Stimulated activated CD8-positive, alpha-beta memory T cell treated with anti-CD3 and anti-CD28 coated beads, Interleukin-15, amount 100 ng/mL, for 1 hour (primary cell): ENCODE results near the gene AKIRIN2.
"Not testable (repeated sequence)": the region's sequence is repeated elsewhere in the genome, so short reads cannot be mapped to it uniquely, and the experiment has no call there.

Experiments used
- DNase-seq: peaks from one replicate; pipeline ENCODE4 v3.0.0-alpha.2; 2020; ENCODE audit warnings: low read depth

Gene AKIRIN2

DNA sequence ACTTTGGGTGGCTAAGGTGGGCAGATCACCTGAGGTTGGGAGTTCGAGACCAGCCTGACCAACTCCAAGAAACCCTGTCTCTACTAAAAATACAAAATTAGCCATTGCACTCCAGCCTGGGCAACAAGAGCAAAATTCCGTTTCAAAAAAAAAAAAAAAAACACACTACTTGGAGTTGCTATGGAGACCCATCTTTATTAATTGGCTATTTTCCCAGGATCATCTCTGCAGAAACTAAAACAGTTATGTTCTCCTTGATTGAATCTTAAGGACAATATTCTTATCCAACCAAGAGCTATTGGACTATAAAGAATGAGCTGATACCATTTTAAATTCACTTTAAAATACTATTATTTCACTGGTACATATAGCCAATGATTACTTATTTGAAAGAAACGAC lies 14.7 kb downstream of the AKIRIN2 start:
- DNase-seq: no peak

GRCh38 chr6:87686636-87687205 lies 15.3 kb downstream of the AKIRIN2 start:
- not testable (repeated sequence) for DNase-seq

DNA sequence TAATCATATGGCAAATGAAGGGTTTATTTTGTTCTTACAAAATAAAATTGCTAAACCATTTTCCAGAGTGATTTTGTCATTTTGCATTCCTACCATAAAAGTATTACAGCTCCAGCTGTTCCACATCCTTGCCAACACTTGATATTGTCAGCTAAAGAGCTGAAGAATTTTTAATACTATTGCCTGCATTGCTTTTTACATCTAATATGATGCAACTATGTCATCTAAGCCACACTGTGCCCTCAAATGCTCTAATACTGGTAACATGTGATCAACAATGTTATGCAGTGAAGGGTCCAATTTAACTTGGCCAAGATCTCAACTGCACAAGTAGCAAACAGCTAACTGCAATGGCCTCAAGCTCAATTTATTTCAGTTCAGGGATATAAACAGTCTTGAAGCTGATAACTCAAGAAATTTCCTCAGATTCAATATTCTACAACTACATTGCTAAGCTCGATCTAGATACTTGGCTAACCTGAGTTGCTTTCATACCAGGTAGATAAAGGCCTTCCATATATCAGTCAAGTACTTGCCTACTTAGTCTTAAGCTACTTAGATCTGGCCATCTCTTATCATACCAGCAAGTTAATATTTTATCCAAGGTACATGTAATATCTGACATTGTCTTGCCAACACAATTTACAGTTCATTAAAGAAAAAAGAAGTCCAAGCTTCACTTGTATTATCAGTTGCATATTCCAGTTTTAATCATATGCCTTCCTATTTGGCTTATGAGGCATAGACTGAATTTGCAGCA lies 17.0 kb downstream of the AKIRIN2 start:
- DNase-seq: no peak

DNA sequence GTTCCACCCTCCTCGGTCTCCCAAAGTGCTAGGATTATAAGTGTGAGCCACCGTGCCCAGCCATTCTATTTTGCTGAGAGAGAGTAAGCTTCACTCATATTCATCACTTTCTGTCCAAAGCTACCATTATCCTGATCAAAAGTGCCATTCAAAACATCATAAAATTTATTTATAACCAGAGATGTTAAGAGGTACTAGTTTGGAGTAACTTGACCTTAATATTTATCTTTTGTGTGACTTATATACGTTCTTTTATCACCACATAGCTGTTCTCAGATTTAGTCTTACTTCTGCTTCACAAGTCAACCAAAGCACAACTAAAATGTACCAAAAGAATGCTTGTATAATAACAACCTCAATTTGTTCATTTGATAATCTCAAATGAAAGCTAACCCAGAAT lies 18.1 kb downstream of the AKIRIN2 start:
- DNase-seq: no peak

DNA sequence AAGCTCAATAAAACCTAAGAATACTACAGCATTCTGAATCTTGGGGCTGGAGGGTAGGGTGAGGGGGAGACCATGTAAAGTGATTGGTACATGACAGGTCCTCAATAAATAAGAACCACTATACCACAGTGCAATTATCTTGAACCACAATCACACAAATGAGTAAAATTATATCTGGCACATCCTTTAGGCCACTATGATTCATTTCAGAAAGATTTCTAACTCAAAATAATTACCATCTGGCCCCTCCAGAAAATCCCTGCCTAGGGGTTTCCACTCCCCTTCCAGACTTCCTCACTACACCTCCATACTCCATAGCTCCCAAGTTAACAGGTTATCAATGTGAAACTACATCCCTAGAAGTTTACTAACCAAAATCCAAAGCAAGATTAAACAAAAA lies 19.7 kb downstream of the AKIRIN2 start:
- DNase-seq: no peak

DNA sequence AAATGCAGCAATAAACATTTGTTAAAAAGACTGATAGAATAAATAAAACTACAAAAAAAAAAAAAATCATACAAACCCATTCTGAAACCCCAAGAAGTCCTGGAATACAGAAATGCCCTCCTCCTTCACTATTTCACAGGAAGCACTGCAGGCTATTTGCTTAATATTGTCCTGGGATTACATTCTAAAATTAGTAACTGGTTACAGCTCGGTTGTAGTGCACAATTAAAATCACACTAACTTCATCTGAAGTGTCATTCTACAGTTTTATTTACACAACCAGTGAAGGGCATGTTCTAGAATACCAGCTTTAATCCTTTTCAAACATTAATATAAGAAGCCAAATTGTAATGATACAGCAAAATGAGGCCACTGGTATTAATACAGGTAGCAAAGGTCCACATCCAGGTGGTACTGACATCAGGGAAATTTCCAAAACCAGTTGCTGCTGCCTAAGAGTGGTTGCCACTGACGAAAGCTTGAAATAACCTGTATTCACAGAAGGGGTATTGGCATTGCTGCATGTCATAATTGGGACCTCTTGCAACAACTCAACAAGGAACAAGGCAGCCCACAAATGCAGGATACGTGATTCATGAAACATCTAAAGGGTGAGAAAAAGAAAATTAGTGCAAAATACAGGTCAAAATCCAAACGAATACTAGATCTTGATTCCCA lies 26.9 kb downstream of the AKIRIN2 start:
- DNase-seq: no peak

DNA sequence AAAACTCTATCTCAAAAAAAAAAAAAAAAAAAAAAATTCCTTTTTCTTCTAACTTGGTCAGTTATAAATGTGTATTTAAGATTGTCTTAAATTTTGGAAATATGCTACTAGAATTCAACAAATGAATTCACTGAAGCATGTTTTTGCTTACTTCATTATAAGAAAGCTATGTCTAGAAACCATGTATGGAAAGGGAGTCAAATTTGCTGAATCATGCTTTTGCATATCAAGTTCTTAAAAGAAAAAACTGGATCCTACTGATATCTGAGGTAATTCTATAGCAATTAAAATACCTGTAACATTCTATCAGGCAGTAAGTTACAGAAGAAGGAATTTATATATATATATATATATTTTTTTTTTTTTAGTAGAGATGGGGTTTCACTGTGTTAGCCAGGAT lies 27.7 kb downstream of the AKIRIN2 start:
- no peak for DNase-seq

DNA sequence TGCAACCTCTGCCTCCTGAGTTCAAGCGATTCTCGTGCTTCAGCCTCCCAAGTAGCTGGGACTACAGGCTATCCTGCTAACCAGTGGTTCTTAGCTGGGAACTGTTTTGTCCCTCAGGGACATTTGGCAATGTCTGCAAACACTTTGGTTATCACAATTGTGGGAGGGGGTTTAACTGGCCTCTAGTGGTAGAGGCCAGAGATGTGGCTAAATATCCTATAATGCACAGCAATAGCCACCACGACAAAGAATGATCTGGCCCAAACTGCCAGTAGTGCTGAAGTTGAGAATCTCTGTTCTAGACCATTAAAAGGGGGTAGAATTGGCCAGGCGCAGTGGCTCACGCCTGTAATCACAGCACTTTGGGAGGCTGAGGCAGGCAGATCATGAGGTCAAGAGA lies 28.8 kb downstream of the AKIRIN2 start:
- DNase-seq: no peak

DNA sequence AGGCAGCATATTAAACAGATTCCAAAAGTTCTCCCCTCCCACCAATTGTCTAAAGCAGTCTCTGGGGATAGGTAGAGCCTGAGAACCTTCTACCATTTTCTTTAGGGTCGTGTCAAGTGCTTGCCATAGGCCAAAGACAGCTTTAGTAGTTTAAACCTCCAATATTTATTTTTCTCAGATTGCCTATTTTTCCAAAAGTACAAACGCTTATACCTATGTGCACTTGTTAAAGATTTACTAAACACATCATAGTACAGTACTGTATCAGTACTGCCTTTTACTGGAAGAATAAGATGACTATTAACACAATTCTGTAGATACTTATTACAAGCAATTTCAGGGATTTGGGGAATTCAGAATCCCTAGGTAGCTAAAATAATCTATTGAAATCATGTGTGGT lies 29.4 kb downstream of the AKIRIN2 start:
- DNase-seq: no peak

- no peak for DNase-seq
Observed at GRCh38 chr6:87671555-87672029, 30.4 kb downstream of the AKIRIN2 start.

DNA sequence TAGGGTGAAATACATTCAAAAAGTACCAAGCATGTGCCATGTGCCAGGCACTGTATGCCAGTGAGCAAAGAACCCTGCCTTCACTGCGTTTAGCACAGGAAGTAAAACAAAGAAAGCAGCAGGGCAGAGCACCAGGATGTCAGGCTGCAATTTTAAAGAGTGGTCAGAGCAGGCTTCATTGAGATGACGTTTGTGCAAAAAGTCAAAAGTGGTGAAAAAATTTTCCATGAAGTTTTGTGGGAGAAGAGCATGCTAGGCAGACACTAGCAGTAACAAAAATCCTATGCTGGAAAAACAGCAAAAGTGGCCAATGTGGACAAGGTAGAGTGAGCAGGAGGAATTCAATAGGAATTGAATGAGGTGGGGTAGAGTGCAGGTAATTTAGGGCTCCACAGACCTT lies 31.3 kb downstream of the AKIRIN2 start:
- DNase-seq: no peak

DNA sequence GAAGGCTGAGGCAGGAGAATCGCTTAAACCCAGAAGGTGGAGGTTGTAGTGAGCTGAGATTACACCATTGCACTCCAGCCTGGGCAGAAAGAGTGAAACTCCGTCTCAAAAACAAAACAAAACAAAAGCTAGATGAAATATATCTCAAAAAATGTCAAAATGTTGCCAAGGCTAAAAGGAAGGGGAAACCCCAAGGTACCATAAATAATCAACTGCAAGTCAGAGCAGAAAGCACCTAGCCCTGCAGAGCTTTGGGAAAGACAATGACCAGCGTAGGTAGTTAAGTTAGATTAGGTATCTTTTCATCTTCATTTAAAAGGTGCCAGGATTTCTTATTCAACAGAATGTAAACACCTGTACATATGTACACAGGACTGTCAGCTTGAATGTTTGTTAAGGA lies 33.0 kb downstream of the AKIRIN2 start:
- DNase-seq: no peak

- no peak for DNase-seq
Observed at GRCh38 chr6:87668013-87668412, 34.0 kb downstream of the AKIRIN2 start.

- DNase-seq: no peak
Observed at GRCh38 chr6:87667032-87667431, 35.0 kb downstream of the AKIRIN2 start.

DNA sequence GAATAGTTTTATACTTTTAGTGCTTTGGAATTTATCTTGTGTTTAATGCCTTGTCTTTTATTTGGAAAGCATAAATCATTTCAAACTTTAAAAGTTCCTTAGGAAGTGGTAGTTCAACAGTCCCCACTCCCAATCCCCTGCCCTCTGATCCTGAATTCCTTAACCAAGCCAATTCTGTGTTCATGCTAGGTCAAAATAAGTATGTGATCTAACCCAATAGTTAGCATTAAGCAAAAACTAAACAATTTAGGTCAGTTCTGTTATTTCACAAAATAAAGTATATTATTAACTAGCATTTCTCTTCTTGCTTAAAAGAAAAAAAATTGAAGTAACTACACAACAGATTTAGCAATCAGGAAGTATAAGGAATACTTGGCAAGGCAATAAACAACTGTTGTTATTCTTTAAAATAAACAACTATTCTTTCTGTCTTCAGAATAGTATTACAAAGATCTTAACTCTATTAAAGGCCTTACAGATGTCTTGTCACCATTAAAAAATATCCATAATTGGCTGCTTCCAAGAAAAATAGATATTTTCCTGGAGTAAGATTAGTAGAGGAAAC lies 37.0 kb downstream of the AKIRIN2 start:
- DNase-seq: no peak

GRCh38 chr6:87663434-87663833 lies 38.6 kb downstream of the AKIRIN2 start:
- no peak for DNase-seq

- no peak for DNase-seq
Observed at GRCh38 chr6:87661503-87661902, 40.5 kb downstream of the AKIRIN2 start.

DNA sequence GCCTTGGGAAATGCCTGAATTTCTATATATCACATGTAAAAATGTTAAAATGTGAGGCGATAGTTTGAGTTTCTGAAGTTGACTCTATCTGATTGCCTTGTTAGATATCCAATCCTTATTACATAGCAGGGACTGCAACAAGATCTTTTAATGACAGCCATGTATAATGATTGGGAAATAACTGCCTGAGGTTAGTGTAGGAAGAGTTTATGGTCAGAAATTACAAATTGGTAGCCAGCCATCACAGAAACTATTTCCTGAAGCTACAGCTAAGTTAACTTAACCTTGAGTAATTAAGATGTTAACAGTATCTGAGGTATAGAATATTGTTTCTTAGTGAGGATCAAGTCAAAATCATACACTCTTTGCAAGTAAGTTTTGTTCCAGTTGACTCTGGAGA lies 41.0 kb downstream of the AKIRIN2 start:
- DNase-seq: no peak

GRCh38 chr6:87660226-87660911 lies 41.7 kb downstream of the AKIRIN2 start:
- DNase-seq: no peak

DNA sequence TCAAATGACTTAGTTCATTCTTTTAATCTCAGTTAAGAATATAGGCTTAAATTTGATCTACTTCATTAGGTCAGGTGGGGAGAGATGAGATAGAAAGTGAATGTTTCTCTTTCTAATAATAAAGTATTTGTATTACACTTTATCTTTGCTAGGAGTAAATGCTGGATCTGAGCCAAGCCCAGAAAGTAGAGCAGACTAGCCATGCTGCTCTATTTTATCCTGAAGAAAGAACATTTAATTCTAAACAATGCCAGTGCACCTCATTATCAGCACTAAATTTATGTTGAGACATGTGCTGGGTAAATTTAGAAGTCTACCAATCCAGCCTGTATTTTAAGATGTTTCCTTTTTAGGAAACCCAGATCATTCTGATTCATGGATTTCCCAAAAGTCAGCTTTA lies 43.5 kb downstream of the AKIRIN2 start:
- DNase-seq: no peak

DNA sequence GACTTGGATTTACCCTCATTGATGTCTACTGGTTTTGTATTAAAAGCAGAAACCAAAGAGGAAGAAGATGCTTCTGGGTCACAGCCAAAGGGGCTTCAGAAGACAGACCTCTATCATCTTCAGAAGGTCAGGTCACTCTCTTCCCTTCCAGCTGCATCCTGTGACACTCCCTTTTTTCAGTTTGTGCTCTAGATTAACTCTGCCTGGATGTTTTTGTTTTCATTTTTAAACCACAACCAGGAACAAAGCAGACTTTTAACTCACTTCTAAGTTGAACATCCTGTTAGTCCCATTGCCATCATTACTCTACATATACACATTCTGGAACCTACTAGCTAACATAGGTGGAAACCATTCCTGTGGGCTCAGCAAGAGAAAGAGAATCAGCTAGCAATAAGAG lies 45.2 kb downstream of the AKIRIN2 start:
- DNase-seq: no peak

- DNase-seq: no peak
Observed at GRCh38 chr6:87655824-87656223, 46.2 kb downstream of the AKIRIN2 start.
